Left cardiac atrium (tissue), 4 donors: ENCODE measurements around the gene ADCY6. TPM values are rescaled to one million over a fixed set of nuclear protein-coding genes. Genes with fewer than 3 reads are reported as not detected.

ENCODE experiments used
- ATAC-seq, 2 donors: fragments of 200-7000 bp; cut with Tn5 transposase; one replicate each; pipeline ENCODE4 v1.9.1; 2020; ENCODE audit warnings: mild to moderate bottlenecking in 2 of 2, moderate library complexity in 2 of 2
- DNase-seq: peaks from one replicate; pipeline ENCODE4 v3.0.0-alpha.2; 2020
- intact Hi-C, 2 donors: fragments of 100-400 bp; cut with DNase I; formaldehyde crosslinking; loops; one replicate each; pipeline versions ENCODE4 v1.14.1 to v1.15.1; 2022 to 2023
- microRNA-seq, 2 donors: library from miRNA; unstranded; fragments of <30 nt; microRNA quantifications; one replicate each; pipeline ENCODE4 v1.2.0, GENCODE V29; 2020
- total RNA-seq, 2 donors: library from RNA; stranded (reverse); fragmentation: NEBNext Ultra II Directional; extraction: Animal tissue kit (Norgen Biotek cat#: 25700); gene quantifications; one replicate each; pipeline ENCODE4 v1.2.1, GENCODE V29; 2021
- donor health status: DM: no; HTN: yes; CAD: no.
- donor health status: DM: no; HTN: yes; CAD: no; lungs with severe emphysema.
- donor health status: DM: yes; HTN: yes; CAD: no.
- donor health status: Dilated cardiomyopathy.

Gene ADCY6
- total RNA-seq, 2 donors from 2014 or later, result 51.5 to 113 TPM

GRCh38 chr12:48716493-48717251 is 72.2 kb downstream of the ADCY6 start, which contains the start of gene CCNT1:
Gene CCNT1, minus strand, starts transcription at chr12:48716707. Its CDS starts 32 bp downstream, at chr12:48716675.
- DNase-seq, result peak; percentile 99
- intact Hi-C loops, result no loop called here
- peak; percentile 97 to 99 for ATAC-seq

Small RNA genes within 50 kb of the gene (microRNA-seq; reads per million reads assigned to microRNA genes)
- 0 to 0.40 reads per million in 2 donors for gene MIR4701

Other genes with a start within 250 kb of the ADCY6 start
- gene LALBA, start 219.0 kb downstream of the ADCY6 start, total RNA-seq, result not detected
- gene KANSL2, start 106.9 kb downstream of the ADCY6 start, total RNA-seq, result 10 to 100 TPM; 18.4 to 25.9 TPM
- gene CCNT1, start 72.4 kb downstream of the ADCY6 start, total RNA-seq, result 10 to 100 TPM; 21.2 to 21.7 TPM
- 1 to 10 TPM; 8.8 to 9.5 TPM for gene CACNB3, start 29.4 kb upstream of the ADCY6 start, total RNA-seq
- 10 to 100 TPM; 34.7 to 37.5 TPM for gene DDX23, start 63.1 kb upstream of the ADCY6 start, total RNA-seq
- under 1 TPM; 0.56 to 0.79 TPM for gene RND1, start 76.8 kb upstream of the ADCY6 start, total RNA-seq
- gene FKBP11, start 136.4 kb upstream of the ADCY6 start, total RNA-seq, result 10 to 100 TPM; 14.5 to 25.0 TPM
- gene ARF3, start 168.4 kb upstream of the ADCY6 start, total RNA-seq, result 10 to 100 TPM; 72.2 to 90.5 TPM
- 1 to 10 TPM in 1 of 2 donors, under 1 TPM in 1; 0.65 to 1.0 TPM for gene WNT10B, start 182.6 kb upstream of the ADCY6 start, total RNA-seq
- gene WNT1, start 189.2 kb upstream of the ADCY6 start, total RNA-seq, result not detected
- under 1 TPM; 0.29 to 0.84 TPM for gene DDN, start 210.3 kb upstream of the ADCY6 start, total RNA-seq
- 10 to 100 TPM; 70.2 to 72.2 TPM for gene PRKAG1, start 229.7 kb upstream of the ADCY6 start, total RNA-seq